Measurements from ENCODE around the gene LAGE3. TPM values are rescaled to one million over a fixed set of nuclear protein-coding genes. Genes with fewer than 3 reads are reported as not detected.
A peak's percentile ranks its signal among the peaks of the same experiment; 100 is the strongest.

LAGE3 gene
- total and polyA plus RNA-seq, 2 donors (not counting 3 experiments of a cell fraction or from before 2014, with no cell fraction given), result 14.3 to 31.9 TPM

DNA sequence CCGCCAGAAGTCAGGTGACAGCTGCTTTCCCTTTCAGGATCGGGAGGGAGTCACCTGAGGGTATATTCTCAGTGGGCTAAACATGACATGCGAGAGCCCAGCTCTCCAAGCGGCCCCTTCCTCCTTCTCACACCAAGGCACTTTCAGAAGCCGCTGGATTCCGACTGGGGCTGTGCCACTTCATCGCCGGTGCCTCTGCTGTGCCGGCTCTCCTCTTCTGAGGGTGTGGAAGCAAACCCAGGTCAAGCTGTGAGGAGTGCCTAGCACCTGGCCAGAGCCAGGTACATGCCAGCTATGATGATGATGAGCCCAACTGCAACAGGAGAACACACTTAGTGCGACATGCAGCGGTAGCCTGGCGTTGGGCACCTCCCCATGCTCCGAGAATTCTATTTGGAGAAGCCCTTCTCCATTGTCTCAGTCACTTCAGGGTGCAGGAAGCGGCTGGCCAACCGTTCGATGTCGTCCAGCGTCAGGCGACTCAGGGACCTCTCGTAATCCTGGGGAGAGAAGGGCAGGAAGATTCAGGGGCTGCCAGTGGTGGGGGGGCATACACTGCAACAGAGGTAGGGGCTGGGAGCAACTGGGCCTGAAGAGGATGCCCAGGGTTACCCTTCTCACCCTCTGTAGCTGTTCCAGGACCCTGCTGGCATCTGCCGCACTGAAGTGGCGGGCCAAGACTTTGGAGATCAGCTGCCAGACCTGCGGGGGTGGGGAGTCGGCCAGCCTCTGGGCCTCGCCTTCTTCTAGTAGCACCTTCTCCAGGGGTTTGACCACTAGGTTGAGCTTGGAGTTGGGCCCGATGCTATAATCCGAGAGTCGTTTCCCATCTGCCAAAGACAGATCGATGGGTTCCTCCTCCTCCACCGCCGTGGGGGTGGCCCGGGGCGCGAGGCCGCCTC lies 6.3 kb upstream of the LAGE3 start:
- no peaks in the 10 kb centered on the region for H3K9me3 ChIP-seq (replicated peaks; ENCODE audit: control insufficient read depth, insufficient read depth, low read length)
- intact Hi-C loops (cut with micrococcal nuclease) (no loop called here), dilution Hi-C loops (cut with MboI; ENCODE audit: extremely low pct_ligation_motif_present, low sequenced_read_pairs) (no loop called here)
- H3K4me3 ChIP-seq (replicated peaks in 1 of 3; ENCODE audit: insufficient read depth in 1 of 3, low read depth in 1 of 3, low read length in 3 of 3), result peak overlapping the region in 2 of 3 experiments; percentile 46 to 51
- CTCF ChIA-PET, result interaction anchor here (2.0 kb wide), 1 partner anchor 9 kb away, joined by 7 read pairs; no protein-coding TSS in a partner anchor
- H3K4me2 ChIP-seq (ENCODE audit: insufficient read depth, low read length), result peak overlapping the region; percentile 57
- H3K27ac ChIP-seq (ENCODE audit: insufficient read depth, low read depth, low read length), result no peak overlapping the region
- no peak for DNase-seq (ENCODE audit: low read depth, low spot score)
- peaks cover 3% of the 10 kb centered on the region for H3K4me1 ChIP-seq (ENCODE audit: control insufficient read depth, extremely low read depth, insufficient read depth, low read length)
- POLR2A ChIA-PET, result no interaction called here
- H3K36me3 ChIP-seq (ENCODE audit: control insufficient read depth in 2 of 2, extremely low read depth in 1 of 2, insufficient read depth in 2 of 2, low read length in 2 of 2), result no peaks in the 10 kb centered on the region
- H4K20me1 ChIP-seq (replicated peaks; ENCODE audit: control insufficient read depth, extremely low read depth, insufficient read depth, low read length), result no peaks in the 10 kb centered on the region
- H3K27me3 ChIP-seq (ENCODE audit: control insufficient read depth in 2 of 2, insufficient read depth in 2 of 2, low read length in 2 of 2), result no peaks in the 10 kb centered on the region
- peaks cover 10% of the 10 kb centered on the region for H3K79me2 ChIP-seq (ENCODE audit: control insufficient read depth, insufficient read depth, low read length)
- BruUV-seq (replicated peaks), result no TSS peak
- H3K9me1 ChIP-seq (replicated peaks; ENCODE audit: control insufficient read depth, extremely low read depth, insufficient read depth, low read length), result no peaks in the 10 kb centered on the region
- peak; percentile 63 for FAIRE-seq
- TF ChIP-seq MYC (IDR thresholded peaks at IDR 0.05; ENCODE audit: low read depth, low read length) (no peak), JUN (IDR thresholded peaks at IDR 0.05; ENCODE audit: borderline replicate concordance, insufficient read depth, insufficient read length, low read depth) (no peak), POLR2AphosphoS5 (IDR thresholded peaks at IDR 0.05; ENCODE audit: insufficient read depth, low read depth, low read length) (no peak), FOS (IDR thresholded peaks at IDR 0.05; ENCODE audit: borderline replicate concordance, insufficient read depth, low read length) (no peak), GATA2 (IDR thresholded peaks at IDR 0.05; ENCODE audit: insufficient read depth, insufficient read length, low read depth, low read length) (no peak), POLR2A (IDR thresholded peaks at IDR 0.05; ENCODE audit: low read depth, low read length) (no peak), CTCF (IDR thresholded peaks at IDR 0.05; ENCODE audit: extremely low read depth in 1 of 2, insufficient read depth in 1 of 2, low read depth in 1 of 2, low read length in 2 of 2) (no peak), EZH2 (IDR thresholded peaks at IDR 0.05; ENCODE audit: borderline replicate concordance, low read depth, low read length, severe bottlenecking) (no peak)
- TF ChIP-seq, protein P1, sequence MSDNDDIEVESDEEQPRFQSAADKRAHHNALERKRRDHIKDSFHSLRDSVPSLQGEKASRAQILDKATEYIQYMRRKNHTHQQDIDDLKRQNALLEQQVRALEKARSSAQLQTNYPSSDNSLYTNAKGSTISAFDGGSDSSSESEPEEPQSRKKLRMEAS (IDR thresholded peaks at IDR 0.05; ENCODE audit: insufficient read depth, insufficient read length), result no peak
- no peak overlapping the region for H2AFZ ChIP-seq (ENCODE audit: low read depth, low read length)
- H3K9ac ChIP-seq (replicated peaks; ENCODE audit: extremely low read depth, insufficient read depth, low read length), result peak overlapping the region; percentile 36

Data from endothelial cell of umbilical vein (primary cell).